Osteocyte (in vitro differentiated cells): ENCODE measurements around the gene TRIM10. TPM values are rescaled to one million over a fixed set of nuclear protein-coding genes. Genes with fewer than 3 reads are reported as not detected.

Experiments
- DNase-seq: peaks from one replicate; pipeline ENCODE4 v3.0.0; 2021; ENCODE audit warnings: mixed read lengths; ENCODE audit not compliant: unreplicated experiment; ENCODE audit errors: extremely low spot score
- H3K27ac Mint-ChIP-seq: one replicate; pipeline ENCODE4 v1.8.0; 2021; ENCODE audit warnings: mild to moderate bottlenecking, mixed read lengths; ENCODE audit not compliant: unreplicated experiment
- H3K27me3 Mint-ChIP-seq: one replicate; pipeline ENCODE4 v1.8.0; 2021; ENCODE audit warnings: mixed read lengths; ENCODE audit not compliant: unreplicated experiment
- H3K36me3 Mint-ChIP-seq: one replicate; pipeline ENCODE4 v1.8.0; 2021; ENCODE audit warnings: mixed read lengths; ENCODE audit not compliant: unreplicated experiment
- H3K4me1 Mint-ChIP-seq: one replicate; pipeline ENCODE4 v1.8.0; 2021; ENCODE audit warnings: mixed read lengths; ENCODE audit not compliant: unreplicated experiment
- H3K4me3 Mint-ChIP-seq: one replicate; pipeline ENCODE4 v1.8.0; 2021; ENCODE audit warnings: mild to moderate bottlenecking, moderate library complexity, mixed read lengths; ENCODE audit not compliant: unreplicated experiment
- H3K9me3 Mint-ChIP-seq: one replicate; pipeline ENCODE4 v1.8.0; 2021; ENCODE audit warnings: mixed read lengths; ENCODE audit not compliant: unreplicated experiment
- CTCF ChIP-seq: fragments of 200-600 bp; sonication (generic); IDR thresholded peaks from 2 replicates; pipeline ENCODE4 v1.5.0; 2021; ENCODE audit warnings: antibody characterized with exemption, mild to moderate bottlenecking, moderate library complexity
- total RNA-seq: library from RNA; stranded (reverse); gene quantifications from 2 replicates; pipeline ENCODE4 v1.2.1, GENCODE V29; 2021

Gene TRIM10
- total RNA-seq, 1 donor from 2014 or later, result not detected

- Mint-ChIP-seq H3K4me3 (no peak overlapping the region), H3K36me3 (no peaks in the 10 kb centered on the region), H3K27ac (no peak overlapping the region), H3K4me1 (no peaks in the 10 kb centered on the region), H3K9me3 (no peaks in the 10 kb centered on the region), H3K27me3 (peaks cover 80% of the 10 kb centered on the region)
- DNase-seq, result no peak
- no peak for TF ChIP-seq CTCF
These were observed 24.3 kb downstream of the TRIM10 start for GRCh38 chr6:30136570-30137286.

- Mint-ChIP-seq H3K27me3 (peaks cover 80% of the 10 kb centered on the region), H3K4me1 (peaks cover 4% of the 10 kb centered on the region), H3K27ac (no peak within 1 kb of the TSS), H3K9me3 (no peaks in the 10 kb centered on the region), H3K4me3 (no peak within 1 kb of the TSS), H3K36me3 (no peaks in the 10 kb centered on the region)
- DNase-seq, result no peak
- no peak for TF ChIP-seq CTCF
These were observed 25.3 kb downstream of the TRIM10 start, which contains the start of gene TRIM40 for GRCh38 chr6:30135757-30136156. TSS of gene TRIM40 (plus strand) at chr6:30136140. CDS start at chr6:30137037, 897 bp downstream.

GRCh38 chr6:30135147-30135546 is 25.9 kb downstream of the TRIM10 start:
- H3K9me3 Mint-ChIP-seq, result no peaks in the 10 kb centered on the region
- H3K4me3 Mint-ChIP-seq, result no peak overlapping the region
- TF ChIP-seq CTCF, result no peak
- no peak overlapping the region for H3K27ac Mint-ChIP-seq
- peaks cover 82% of the 10 kb centered on the region for H3K27me3 Mint-ChIP-seq
- H3K36me3 Mint-ChIP-seq, result no peaks in the 10 kb centered on the region
- H3K4me1 Mint-ChIP-seq, result peaks cover 5% of the 10 kb centered on the region
- no peak for DNase-seq

- no peak overlapping the region for H3K4me3 Mint-ChIP-seq
- peaks cover 10% of the 10 kb centered on the region for H3K4me1 Mint-ChIP-seq
- no peaks in the 10 kb centered on the region for H3K9me3 Mint-ChIP-seq
- H3K27ac Mint-ChIP-seq, result no peak overlapping the region
- H3K27me3 Mint-ChIP-seq, result peaks cover 84% of the 10 kb centered on the region
- no peaks in the 10 kb centered on the region for H3K36me3 Mint-ChIP-seq
- no peak for TF ChIP-seq CTCF
- DNase-seq, result no peak
These were observed 29.0 kb downstream of the TRIM10 start for GRCh38 chr6:30131947-30132497.
